SK-N-SH treated with all-trans-retinoic acid at 6 μM for 48 hours (cell line): Measurements from ENCODE around the gene DIRAS1.

Experiments
- ARNTL ChIP-seq: fragments of 450-650 bp; formaldehyde crosslinking; IDR thresholded peaks from 2 replicates; pipeline ENCODE4 v1.5.0; 2020; ENCODE audit warnings: low read depth, mild to moderate bottlenecking, moderate library complexity, borderline replicate concordance
- BACH2 ChIP-seq: fragments of 250-450 bp; sonication (Bioruptor Pico); IDR thresholded peaks from 2 replicates; pipeline ENCODE4 v1.9.0; 2021; ENCODE audit warnings: mild to moderate bottlenecking, borderline replicate concordance
- CSDC2 ChIP-seq: fragments of 250-450 bp; sonication (Bioruptor Pico); IDR thresholded peaks from 2 replicates; pipeline ENCODE4 v1.5.0; 2020; ENCODE audit warnings: mild to moderate bottlenecking, moderate library complexity
- ESRRG ChIP-seq: fragments of 250-450 bp; sonication (Bioruptor Pico); IDR thresholded peaks from 2 replicates; pipeline ENCODE4 v1.6.1; 2021; ENCODE audit warnings: mild to moderate bottlenecking
- GLIS3 ChIP-seq: fragments of 250-450 bp; sonication (Bioruptor Pico); IDR thresholded peaks from 2 replicates; pipeline ENCODE4 v1.5.0; 2020; ENCODE audit warnings: mild to moderate bottlenecking, moderate library complexity
- PATZ1 ChIP-seq: fragments of 250-450 bp; sonication (Bioruptor Pico); IDR thresholded peaks from 2 replicates; pipeline ENCODE4 v1.8.0; 2020; ENCODE audit warnings: mild to moderate bottlenecking, moderate library complexity, borderline replicate concordance
- POU6F1 ChIP-seq: fragments of 250-450 bp; sonication (Bioruptor Pico); IDR thresholded peaks from 2 replicates; pipeline ENCODE4 v1.8.0; 2021; ENCODE audit warnings: low read depth, mild to moderate bottlenecking, moderate library complexity, borderline replicate concordance
- RARB ChIP-seq: fragments of 250-450 bp; sonication (Bioruptor Pico); IDR thresholded peaks from 2 replicates; pipeline ENCODE4 v1.8.0; 2021; ENCODE audit warnings: mild to moderate bottlenecking, moderate library complexity
- TCF4 ChIP-seq: fragments of 250-450 bp; sonication (Bioruptor Pico); IDR thresholded peaks from 2 replicates; pipeline ENCODE4 v1.8.0; 2021; ENCODE audit warnings: mild to moderate bottlenecking, moderate library complexity, borderline replicate concordance
- TSHZ2 ChIP-seq: fragments of 250-450 bp; sonication (Bioruptor Pico); IDR thresholded peaks from 2 replicates; pipeline ENCODE4 v1.5.0; 2020; ENCODE audit warnings: mild to moderate bottlenecking, moderate library complexity
- ZFP30 ChIP-seq: fragments of 450-650 bp; formaldehyde crosslinking; IDR thresholded peaks from 2 replicates; pipeline ENCODE4 v1.5.0; 2022; ENCODE audit warnings: mild to moderate bottlenecking, moderate library complexity
- ZNF70 ChIP-seq: fragments of 450-650 bp; formaldehyde crosslinking; IDR thresholded peaks from 2 replicates; pipeline ENCODE4 v1.5.0; 2020; ENCODE audit warnings: mild to moderate bottlenecking, moderate library complexity

DNA sequence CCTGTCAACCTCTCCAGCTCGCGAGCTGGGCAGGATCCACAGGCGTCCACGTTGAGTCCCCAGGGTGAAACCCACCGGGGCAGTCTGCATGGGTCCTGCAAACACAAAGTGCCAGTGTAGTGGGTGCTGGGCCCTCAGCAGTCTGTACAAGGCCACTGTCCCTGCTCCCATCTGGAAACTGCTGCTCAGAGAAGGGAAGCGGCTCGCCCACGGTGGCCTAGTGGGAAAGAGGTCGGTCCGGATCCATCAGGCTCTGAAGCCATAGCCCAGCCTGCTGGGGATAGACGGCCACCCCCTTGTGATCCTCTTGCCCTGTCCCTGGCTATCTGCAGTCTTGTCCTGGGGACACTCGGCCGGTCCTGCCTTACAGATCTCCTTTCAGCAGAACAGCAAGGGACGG, 2.6 kb upstream of the DIRAS1 start:
- no peak for TF ChIP-seq RARB (CRISPR knock-in tag)
- TF ChIP-seq ARNTL (CRISPR knock-in tag) = no peak
- TF ChIP-seq BACH2 (CRISPR knock-in tag) = no peak
- no peak for TF ChIP-seq GLIS3
- no peak for TF ChIP-seq TSHZ2 (CRISPR knock-in tag)
- TF ChIP-seq ZFP30 (CRISPR knock-in tag) = no peak
- no peak for TF ChIP-seq TCF4 (CRISPR knock-in tag)
- TF ChIP-seq PATZ1 = no peak
- TF ChIP-seq ESRRG (CRISPR knock-in tag) = no peak
- no peak for TF ChIP-seq CSDC2
- no peak for TF ChIP-seq POU6F1 (CRISPR knock-in tag)
- TF ChIP-seq ZNF70 = no peak
